HEK293 (cell line): ENCODE results near the gene CREBBP.

Experiments
- CTCF ChIA-PET: fragments of 350-600 bp; formaldehyde crosslinking; extraction: SDS; loops from one replicate; lab custom pipeline; 2021; ENCODE audit warnings: antibody characterized with exemption; lab: Yijun Ruan, JAX
- POLR2A ChIA-PET: fragments of 300-600 bp; formaldehyde crosslinking; extraction: SDS; loops from one replicate; lab custom pipeline; 2020; ENCODE audit warnings: antibody characterized with exemption, inconsistent platforms; lab: Yijun Ruan, JAX
- H3K27ac ChIP-seq: fragments of 200-500 bp; sonication (Bioruptor generic); 2 replicates; pipeline ENCODE4 v1.5.1; 2014; ENCODE audit warnings: low read depth, low read length, control low read depth, inconsistent platforms; ENCODE audit errors: extremely low read depth
- H3K36me3 ChIP-seq, 2 experiments: fragments of 200-500 bp in 1 of 2; sonication (Bioruptor generic) in 1 of 2; 1 replicate in 1 of 2; 2 replicates in 1 of 2; pipeline ENCODE4 v1.5.1; 2014 to 2017; ENCODE audit warnings: inconsistent platforms in 2 of 2, low read length in 2 of 2; ENCODE audit not compliant: control insufficient read depth in 2 of 2, insufficient read depth in 1 of 2
- H3K4me1 ChIP-seq: fragments of 200-500 bp; sonication (Bioruptor generic); 2 replicates; pipeline ENCODE4 v1.5.1; 2014; ENCODE audit warnings: mild to moderate bottlenecking, low read length, inconsistent platforms; ENCODE audit not compliant: control insufficient read depth, insufficient read depth
- H3K4me3 ChIP-seq: 2 replicates; pipeline ENCODE4 v1.5.1; 2011; ENCODE audit warnings: low read depth, mild to moderate bottlenecking, control low read depth, low read length, moderate library complexity
- H3K9me3 ChIP-seq: fragments of 200-500 bp; sonication (Bioruptor generic); 2 replicates; pipeline ENCODE4 v1.5.1; 2014; ENCODE audit warnings: low read depth, low read length, inconsistent platforms; ENCODE audit not compliant: control insufficient read depth, insufficient read depth
- AEBP2 ChIP-seq: fragments of 450-650 bp; formaldehyde crosslinking; IDR thresholded peaks from 2 replicates; pipeline ENCODE4 v1.5.1; 2016; ENCODE audit warnings: missing biosample characterization, missing genetic modification characterization, borderline replicate concordance
- BCL6B ChIP-seq: fragments of 450-650 bp; formaldehyde crosslinking; IDR thresholded peaks from 2 replicates; pipeline ENCODE4 v1.5.1; 2017; ENCODE audit warnings: missing biosample characterization, missing genetic modification characterization
- IKZF3 ChIP-seq: fragments of 450-650 bp; IDR thresholded peaks from 2 replicates; pipeline ENCODE4 v1.5.0; 2018; ENCODE audit warnings: missing biosample characterization, mild to moderate bottlenecking, missing genetic modification characterization, moderate library complexity
- PBX3 ChIP-seq: sonication (generic); formaldehyde crosslinking; IDR thresholded peaks from 2 replicates; pipeline ENCODE4 v1.8.1; 2022; ENCODE audit warnings: mild to moderate bottlenecking, moderate library complexity, missing genetic modification reagents
- REPIN1 ChIP-seq: fragments of 450-650 bp; formaldehyde crosslinking; IDR thresholded peaks from 2 replicates; pipeline ENCODE4 v1.5.1; 2017; ENCODE audit warnings: missing biosample characterization, missing genetic modification characterization, low read depth
- SALL2 ChIP-seq: fragments of 450-650 bp; formaldehyde crosslinking; IDR thresholded peaks from 2 replicates; pipeline ENCODE4 v1.5.0; 2017; ENCODE audit warnings: missing biosample characterization, mild to moderate bottlenecking, missing genetic modification characterization, borderline replicate concordance
- SP2 ChIP-seq: fragments of 450-650 bp; formaldehyde crosslinking; IDR thresholded peaks from 2 replicates; pipeline ENCODE4 v1.5.1; 2016; ENCODE audit warnings: missing biosample characterization, missing genetic modification characterization
- SP3 ChIP-seq: fragments of 450-650 bp; formaldehyde crosslinking; IDR thresholded peaks from 2 replicates; pipeline ENCODE4 v1.5.1; 2016; ENCODE audit warnings: missing biosample characterization, missing genetic modification characterization
- SP7 ChIP-seq: fragments of 450-650 bp; formaldehyde crosslinking; IDR thresholded peaks from 2 replicates; pipeline ENCODE4 v1.5.1; 2016; ENCODE audit warnings: missing biosample characterization, missing genetic modification characterization
- TRIM28 ChIP-seq: IDR thresholded peaks from 2 replicates; pipeline ENCODE4 v1.6.1; 2011; ENCODE audit warnings: low read length, control low read depth, borderline replicate concordance
- ZFP37 ChIP-seq: fragments of 450-650 bp; formaldehyde crosslinking; IDR thresholded peaks from 2 replicates; pipeline ENCODE4 v1.5.1; 2016; ENCODE audit warnings: missing biosample characterization, missing genetic modification characterization
- ZNF138 ChIP-seq: fragments of 450-650 bp; formaldehyde crosslinking; IDR thresholded peaks from 2 replicates; pipeline ENCODE4 v1.5.1; 2016; ENCODE audit warnings: missing biosample characterization, missing genetic modification characterization, borderline replicate concordance
- ZNF221 ChIP-seq: fragments of 450-650 bp; formaldehyde crosslinking; IDR thresholded peaks from 2 replicates; pipeline ENCODE4 v1.5.1; 2017; ENCODE audit warnings: missing biosample characterization, missing genetic modification characterization, borderline replicate concordance
- ZNF223 ChIP-seq: fragments of 450-650 bp; formaldehyde crosslinking; IDR thresholded peaks from 2 replicates; pipeline ENCODE4 v1.5.1; 2016; ENCODE audit warnings: missing biosample characterization, missing genetic modification characterization
- ZNF23 ChIP-seq: fragments of 450-650 bp; formaldehyde crosslinking; IDR thresholded peaks from 2 replicates; pipeline ENCODE4 v1.5.1; 2016; ENCODE audit warnings: missing biosample characterization, missing genetic modification characterization, borderline replicate concordance
- ZNF266 ChIP-seq: fragments of 450-650 bp; formaldehyde crosslinking; IDR thresholded peaks from 2 replicates; pipeline ENCODE4 v1.5.1; 2016; ENCODE audit warnings: missing biosample characterization, missing genetic modification characterization, low read depth
- ZNF324 ChIP-seq: fragments of 450-650 bp; formaldehyde crosslinking; IDR thresholded peaks from 2 replicates; pipeline ENCODE4 v1.5.1; 2016; ENCODE audit warnings: missing biosample characterization, missing genetic modification characterization
- ZNF362 ChIP-seq: fragments of 450-650 bp; formaldehyde crosslinking; IDR thresholded peaks from 2 replicates; pipeline ENCODE4 v1.5.1; 2016; ENCODE audit warnings: missing biosample characterization, missing genetic modification characterization
- ZNF394 ChIP-seq: fragments of 450-650 bp; formaldehyde crosslinking; IDR thresholded peaks from 2 replicates; pipeline ENCODE4 v1.5.1; 2016; ENCODE audit warnings: missing biosample characterization, missing genetic modification characterization, mild to moderate bottlenecking, moderate library complexity, borderline replicate concordance
- ZNF433 ChIP-seq: fragments of 450-650 bp; formaldehyde crosslinking; IDR thresholded peaks from 2 replicates; pipeline ENCODE4 v1.5.1; 2016; ENCODE audit warnings: missing biosample characterization, missing genetic modification characterization, low read depth
- ZNF510 ChIP-seq: fragments of 450-650 bp; formaldehyde crosslinking; IDR thresholded peaks from 2 replicates; pipeline ENCODE4 v1.5.1; 2018; ENCODE audit warnings: mild to moderate bottlenecking, missing genetic modification characterization, missing biosample characterization; ENCODE audit not compliant: insufficient replicate concordance
- ZNF555 ChIP-seq: fragments of 450-650 bp; formaldehyde crosslinking; conservative IDR thresholded peaks from 2 replicates; pipeline ENCODE4 v1.5.1; 2017; ENCODE audit warnings: missing biosample characterization, mild to moderate bottlenecking, missing genetic modification characterization, inconsistent platforms
- ZNF558 ChIP-seq: fragments of 450-650 bp; formaldehyde crosslinking; IDR thresholded peaks from 2 replicates; pipeline ENCODE4 v1.5.1; 2016; ENCODE audit warnings: missing biosample characterization, missing genetic modification characterization
- ZNF639 ChIP-seq: fragments of 450-650 bp; formaldehyde crosslinking; IDR thresholded peaks from 2 replicates; pipeline ENCODE4 v1.5.1; 2016; ENCODE audit warnings: missing biosample characterization, missing genetic modification characterization
- ZNF654 ChIP-seq: fragments of 450-650 bp; formaldehyde crosslinking; IDR thresholded peaks from 2 replicates; pipeline ENCODE4 v1.5.1; 2016; ENCODE audit warnings: low read depth, missing biosample characterization, missing genetic modification characterization
- ZNF670 ChIP-seq: fragments of 450-650 bp; formaldehyde crosslinking; IDR thresholded peaks from 2 replicates; pipeline ENCODE4 v1.5.1; 2016; ENCODE audit warnings: missing biosample characterization, missing genetic modification characterization, low read depth
- ZNF777 ChIP-seq: fragments of 450-650 bp; formaldehyde crosslinking; IDR thresholded peaks from 2 replicates; pipeline ENCODE4 v1.5.1; 2017; ENCODE audit warnings: missing biosample characterization, missing genetic modification characterization, borderline replicate concordance
- ZXDB ChIP-seq: fragments of 450-650 bp; formaldehyde crosslinking; IDR thresholded peaks from 2 replicates; pipeline ENCODE4 v1.5.1; 2016; ENCODE audit warnings: missing biosample characterization, missing genetic modification characterization

Gene CREBBP

GRCh38 chr16:3812469-3813172 is 67.9 kb downstream of the CREBBP start:
- no peak for TF ChIP-seq AEBP2
- TF ChIP-seq ZNF510 = no peak
- no peak for TF ChIP-seq REPIN1 (tag by site-specific recombination)
- no peak for TF ChIP-seq BCL6B (tag by site-specific recombination)
- TF ChIP-seq TRIM28 = no peak
- no peak for TF ChIP-seq SP3
- TF ChIP-seq ZNF362 (tag by site-specific recombination) = no peak
- TF ChIP-seq ZNF639 (tag by site-specific recombination) = no peak
- TF ChIP-seq ZNF266 = no peak
- Histone ChIP-seq H3K4me3 (no peak overlapping the region), H3K36me3 (peaks cover 0 to 26% of the 10 kb centered on the region in 2 experiments; a peak in 1 of 3 replicates), H3K4me1 (peaks cover 5% of the 10 kb centered on the region), H3K27ac (no peak overlapping the region), H3K9me3 (no peaks in the 10 kb centered on the region)
- CTCF ChIA-PET = interaction anchor here (1.2 kb wide), 1 partner anchor 16 kb away, joined by 4 read pairs; no protein-coding TSS in a partner anchor
- POLR2A ChIA-PET = interaction anchor here (1.0 kb wide), 1 partner anchor 10 kb away, joined by 3 read pairs; no protein-coding TSS in a partner anchor

GRCh38 chr16:3810818-3811217 is 69.7 kb downstream of the CREBBP start:
- Histone ChIP-seq H3K4me1 (no peaks in the 10 kb centered on the region), H3K27ac (no peak overlapping the region), H3K9me3 (no peaks in the 10 kb centered on the region), H3K4me3 (no peak overlapping the region), H3K36me3 (peaks cover 0 to 42% of the 10 kb centered on the region in 2 experiments; a peak in 1 of 3 replicates)
- ChIA-PET POLR2A (no interaction called here), CTCF (no interaction called here)
- no peak for TF ChIP-seq ZNF23 (tag by site-specific recombination)
- TF ChIP-seq ZNF138 = no peak
- TF ChIP-seq ZNF555 (tag by site-specific recombination) = no peak
- no peak for TF ChIP-seq SP7 (tag by site-specific recombination)
- no peak for TF ChIP-seq ZNF670
- TF ChIP-seq ZNF433 (tag by site-specific recombination) = no peak
- no peak for TF ChIP-seq SALL2
- TF ChIP-seq ZNF654 (tag by site-specific recombination) = no peak
- TF ChIP-seq SP2 (tag by site-specific recombination) = no peak
- no peak for TF ChIP-seq ZNF223
- TF ChIP-seq ZFP37 (tag by site-specific recombination) = no peak
- no peak for TF ChIP-seq ZNF221 (tag by site-specific recombination)
- TF ChIP-seq IKZF3 = no peak
- no peak for TF ChIP-seq PBX3 (CRISPR knock-in tag)
- TF ChIP-seq ZXDB = no peak
- TF ChIP-seq ZNF558 (tag by site-specific recombination) = no peak
- TF ChIP-seq ZNF777 (tag by site-specific recombination) = no peak
- TF ChIP-seq ZNF324 (tag by site-specific recombination) = no peak
- no peak for TF ChIP-seq ZNF394 (tag by site-specific recombination)
